ENCODE results near the gene PSD4.

The PSD4 gene

GRCh38 chr2:113173542-113174375, at the start of gene PSD4:
PSD4 (plus strand) TSS chr2:113173971; CDS start chr2:113182457, 8,486 bp downstream.
- H3K4me3 ChIP-seq (ENCODE audit: low read depth, low read length) = no peak within 1 kb of the TSS
- peak; percentile 47 for DNase-seq (ENCODE audit: low read depth)

GRCh38 chr2:113124181-113124961, 49.4 kb upstream of the PSD4 start:
- TF ChIP-seq CTCF (conservative IDR thresholded peaks at IDR 0.05; ENCODE audit: low read depth, low read length) = no peak
- H3K4me3 ChIP-seq (ENCODE audit: low read depth, low read length) = no peak overlapping the region
- peak; percentile 36 for DNase-seq (ENCODE audit: low read depth)

More at GRCh38 chr2:113173542-113174375, at the start of gene PSD4:
- TF ChIP-seq CTCF (conservative IDR thresholded peaks at IDR 0.05; ENCODE audit: low read depth, low read length) = no peak

GRCh38 chr2:113124984-113125855, 48.6 kb upstream of the PSD4 start:
- TF ChIP-seq CTCF (conservative IDR thresholded peaks at IDR 0.05; ENCODE audit: low read depth, low read length) = no peak
- H3K4me3 ChIP-seq (ENCODE audit: low read depth, low read length) = no peak overlapping the region
- DNase-seq (ENCODE audit: low read depth) = no peak

- no peak for TF ChIP-seq CTCF (conservative IDR thresholded peaks at IDR 0.05; ENCODE audit: low read depth, low read length)
- no peak within 1 kb of the TSS for H3K4me3 ChIP-seq (ENCODE audit: low read depth, low read length)
- no peak for DNase-seq (ENCODE audit: low read depth)
Observed at GRCh38 chr2:113126845-113127645, 46.7 kb upstream of the PSD4 start, which contains the start of gene IL1RN. IL1RN (plus strand) TSS chr2:113127598; CDS start chr2:113127625, 27 bp downstream.

DNA sequence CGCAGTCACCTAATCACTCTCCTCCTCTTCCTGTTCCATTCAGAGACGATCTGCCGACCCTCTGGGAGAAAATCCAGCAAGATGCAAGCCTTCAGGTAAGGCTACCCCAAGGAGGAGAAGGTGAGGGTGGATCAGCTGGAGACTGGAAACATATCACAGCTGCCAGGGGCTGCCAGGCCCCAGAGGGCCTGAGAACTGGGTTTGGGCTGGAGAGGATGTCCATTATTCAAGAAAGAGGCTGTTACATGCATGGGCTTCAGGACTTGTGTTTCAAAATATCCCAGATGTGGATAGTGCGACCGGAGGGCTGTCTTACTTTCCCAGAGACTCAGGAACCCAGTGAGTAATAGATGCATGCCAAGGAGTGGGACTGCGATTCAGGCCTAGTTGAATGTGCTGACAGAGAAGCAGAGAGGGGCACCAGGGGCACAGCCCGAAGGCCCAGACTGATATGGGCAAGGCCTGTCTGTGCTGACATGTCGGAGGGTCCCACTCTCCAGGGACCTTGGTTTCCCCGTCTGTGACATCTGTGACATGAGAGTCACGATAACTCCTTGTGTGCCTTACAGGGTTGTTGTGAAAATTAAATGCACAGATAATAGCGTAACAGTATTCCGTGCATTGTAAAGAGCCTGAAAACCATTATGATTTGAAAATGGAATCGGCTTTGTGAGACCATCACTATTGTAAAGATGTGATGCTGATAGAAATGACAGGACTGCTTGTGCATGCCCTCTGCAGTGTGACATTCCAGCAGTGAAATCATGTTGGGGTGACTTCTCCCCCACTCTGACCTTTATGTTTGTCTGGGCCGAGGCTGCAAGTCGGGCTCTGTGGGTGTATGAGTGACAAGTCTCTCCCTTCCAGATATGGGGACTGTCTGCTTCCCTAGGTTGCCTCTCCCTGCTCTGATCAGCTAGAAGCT, 45.9 kb upstream of the PSD4 start:
- no peak for DNase-seq (ENCODE audit: low read depth)
- TF ChIP-seq CTCF (conservative IDR thresholded peaks at IDR 0.05; ENCODE audit: low read depth, low read length) = no peak
- H3K4me3 ChIP-seq (ENCODE audit: low read depth, low read length) = no peak overlapping the region

All from choroid plexus epithelial cell (primary cell).